GM19023 (cell line): ENCODE measurements around the gene CALML5.

Experiments used
- ATAC-seq: cut with Tn5 transposase; IDR thresholded peaks from one replicate; pipeline ENCODE4 v1.9.1; 2021; ENCODE audit warnings: mild to moderate bottlenecking, moderate library complexity; ENCODE audit not compliant: unreplicated experiment

The CALML5 gene

DNA sequence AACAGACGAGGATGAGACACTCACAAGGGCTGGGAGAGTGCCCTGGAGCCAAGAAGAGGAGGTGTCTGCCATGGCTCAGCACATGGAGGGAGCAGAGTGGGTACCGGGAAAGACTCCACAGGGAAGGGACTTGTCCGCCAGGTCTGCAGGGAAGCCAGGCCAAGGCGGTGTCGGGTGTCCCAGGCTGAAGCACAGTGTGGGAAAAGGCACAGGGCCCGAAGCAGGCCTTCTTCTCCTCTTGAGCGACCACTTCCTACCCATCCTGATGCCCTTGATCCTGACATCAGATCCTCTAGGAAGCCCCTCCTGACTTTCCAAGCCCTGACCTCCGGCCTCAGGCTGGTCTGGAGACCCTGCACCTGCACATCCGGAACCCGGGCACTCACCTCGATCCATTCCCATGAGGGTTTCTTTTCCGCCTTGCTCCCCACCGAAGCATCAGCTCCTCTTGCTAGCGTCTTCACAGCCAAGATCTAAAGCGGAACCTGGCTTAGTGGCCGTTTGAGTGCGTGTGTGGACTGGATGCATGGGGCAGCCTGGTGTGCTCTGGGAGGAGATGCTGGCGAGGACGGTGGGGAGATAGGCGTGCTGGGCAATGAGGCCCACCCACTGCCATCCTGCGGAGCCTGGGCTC, 33.8 kb upstream of the CALML5 start:
- ATAC-seq: no peak

DNA sequence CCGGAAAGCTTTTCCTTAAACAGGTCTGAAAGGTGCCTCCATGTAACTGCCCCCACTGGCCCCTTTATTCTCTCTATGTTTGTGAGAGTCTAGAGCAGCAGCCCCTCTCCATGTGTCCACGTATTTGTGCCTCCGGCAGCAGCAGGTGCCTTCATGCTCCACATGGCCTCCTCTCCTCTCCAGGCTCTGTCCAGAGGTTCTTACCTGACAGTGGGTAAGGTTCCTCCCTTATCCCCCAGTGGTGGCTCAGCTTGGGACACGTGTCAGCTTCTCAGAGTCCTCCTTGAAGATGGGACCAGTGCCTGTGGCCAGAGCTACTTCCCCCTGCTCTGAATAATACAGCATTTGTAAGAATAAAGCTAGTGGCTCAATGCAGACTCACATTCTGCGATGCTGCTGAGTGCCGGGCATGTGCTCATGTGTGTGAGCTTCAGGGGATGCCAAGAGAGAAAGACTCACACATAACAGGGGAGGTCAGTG, 33.3 kb upstream of the CALML5 start:
- ATAC-seq: no peak

DNA sequence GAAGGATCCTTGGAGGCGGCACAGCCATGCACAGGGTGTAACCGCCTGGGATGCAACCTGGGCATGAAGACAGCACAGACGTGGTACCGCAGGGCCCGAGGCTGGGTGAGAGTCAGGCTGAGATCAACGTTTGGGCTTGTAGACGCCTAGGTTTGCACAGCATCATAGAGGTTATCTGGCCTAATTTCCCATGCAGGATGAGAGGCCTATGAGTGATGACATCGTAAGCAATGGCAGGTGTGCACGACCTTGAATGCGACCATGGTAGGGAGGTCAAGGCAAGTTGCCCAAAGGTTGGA, 32.9 kb upstream of the CALML5 start:
- ATAC-seq: no peak

- ATAC-seq: no peak
These were observed 32.4 kb upstream of the CALML5 start for GRCh38 chr10:5531558-5532306.

DNA sequence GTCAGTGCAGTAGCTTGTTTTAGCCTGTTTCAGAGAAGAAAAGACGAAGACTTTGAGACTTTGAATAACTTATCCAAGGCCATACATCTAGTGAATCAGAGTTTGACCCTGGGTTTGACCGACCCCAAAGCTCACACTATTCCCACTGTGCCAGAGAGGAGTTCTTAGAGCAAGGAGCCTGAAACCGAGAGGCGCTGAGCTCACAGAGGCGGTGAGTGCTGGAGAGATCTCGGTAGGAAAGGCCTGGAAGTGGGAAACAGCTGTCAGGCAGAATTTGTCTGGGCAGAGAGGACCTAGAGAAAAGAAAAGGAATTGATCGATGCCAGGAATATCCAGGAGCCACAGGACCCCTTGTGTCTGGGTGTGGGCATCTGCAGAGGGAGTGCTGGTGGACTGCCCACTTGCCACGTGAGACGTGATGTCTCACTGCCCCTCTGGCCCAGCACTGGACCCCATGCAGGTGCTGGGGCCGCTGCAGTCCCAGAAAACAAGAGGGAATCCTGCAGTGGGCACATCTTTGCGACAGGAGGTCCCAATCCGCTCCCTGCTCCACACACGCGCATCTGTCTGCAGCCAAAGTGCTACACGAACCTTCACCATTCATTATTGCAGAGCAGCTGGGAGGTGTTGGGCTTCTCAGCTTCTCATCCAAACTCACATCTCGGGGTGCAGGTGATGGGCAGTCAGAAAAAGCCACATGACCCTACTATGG, 31.6 kb upstream of the CALML5 start:
- ATAC-seq: no peak

DNA sequence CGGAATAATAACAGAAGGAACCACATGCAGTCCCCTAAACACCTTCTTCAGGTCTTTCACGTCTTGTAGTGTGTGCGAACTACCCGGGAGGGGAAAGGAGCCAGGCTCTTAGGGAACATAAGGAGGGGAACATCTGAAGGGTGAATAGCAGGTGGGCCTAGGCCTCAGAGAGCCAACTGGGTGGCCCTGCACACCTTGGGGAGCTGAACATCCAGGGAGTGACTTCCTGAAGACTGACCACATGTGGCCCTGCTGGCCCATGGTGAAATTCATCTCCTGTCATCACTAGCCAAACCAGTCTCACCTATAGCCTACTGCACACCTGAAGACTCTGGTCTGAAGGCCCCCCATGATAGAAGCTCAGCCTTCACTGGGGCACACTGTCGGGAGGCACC, 31.0 kb upstream of the CALML5 start:
- no peak for ATAC-seq

DNA sequence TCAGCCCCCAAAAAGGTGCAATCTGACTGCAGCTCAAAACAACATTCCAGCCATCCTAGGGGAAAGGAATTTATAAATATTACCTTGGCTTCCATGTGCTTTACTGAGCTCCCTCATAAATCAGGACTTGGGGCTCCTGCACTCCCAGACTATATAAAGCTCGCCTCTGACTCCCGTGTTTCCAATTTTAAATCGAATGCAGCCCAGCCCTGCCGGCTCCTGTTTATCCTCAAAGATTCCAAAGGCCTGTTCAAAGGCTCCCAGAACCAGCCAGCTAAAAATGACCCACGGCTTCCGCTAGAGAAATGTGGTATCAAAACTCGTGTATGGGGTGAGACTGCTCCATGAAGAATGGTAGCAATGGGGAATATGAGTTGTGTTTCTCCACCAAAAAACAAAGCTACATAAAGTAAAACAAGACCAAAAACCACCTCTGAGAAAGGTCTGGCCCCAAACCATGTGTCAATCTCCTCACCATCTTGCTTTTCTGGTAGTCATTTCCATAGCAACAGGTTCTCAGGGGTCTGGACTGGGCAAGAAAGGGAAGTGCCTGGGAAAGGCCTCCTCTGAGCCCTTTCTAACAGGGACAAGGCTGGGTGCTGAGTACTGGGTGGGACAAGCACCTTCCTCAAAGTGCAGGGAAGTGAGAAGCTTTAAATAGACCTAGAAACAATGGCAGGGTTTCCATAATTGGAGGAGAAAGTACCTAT, 30.5 kb upstream of the CALML5 start:
- no peak for ATAC-seq

GRCh38 chr10:5528989-5529701, 29.8 kb upstream of the CALML5 start:
- ATAC-seq: no peak

GRCh38 chr10:5527332-5528200, 28.2 kb upstream of the CALML5 start:
- no peak for ATAC-seq

GRCh38 chr10:5526691-5527331, 27.4 kb upstream of the CALML5 start:
- ATAC-seq: no peak

GRCh38 chr10:5525561-5526341, 26.4 kb upstream of the CALML5 start:
- no peak for ATAC-seq

- no peak for ATAC-seq
These were observed 25.5 kb upstream of the CALML5 start, which contains the start of gene CALML3 for GRCh38 chr10:5524641-5525560. Gene CALML3 (plus strand): TSS chr10:5524961. CDS start chr10:5525086, 125 bp downstream.

DNA sequence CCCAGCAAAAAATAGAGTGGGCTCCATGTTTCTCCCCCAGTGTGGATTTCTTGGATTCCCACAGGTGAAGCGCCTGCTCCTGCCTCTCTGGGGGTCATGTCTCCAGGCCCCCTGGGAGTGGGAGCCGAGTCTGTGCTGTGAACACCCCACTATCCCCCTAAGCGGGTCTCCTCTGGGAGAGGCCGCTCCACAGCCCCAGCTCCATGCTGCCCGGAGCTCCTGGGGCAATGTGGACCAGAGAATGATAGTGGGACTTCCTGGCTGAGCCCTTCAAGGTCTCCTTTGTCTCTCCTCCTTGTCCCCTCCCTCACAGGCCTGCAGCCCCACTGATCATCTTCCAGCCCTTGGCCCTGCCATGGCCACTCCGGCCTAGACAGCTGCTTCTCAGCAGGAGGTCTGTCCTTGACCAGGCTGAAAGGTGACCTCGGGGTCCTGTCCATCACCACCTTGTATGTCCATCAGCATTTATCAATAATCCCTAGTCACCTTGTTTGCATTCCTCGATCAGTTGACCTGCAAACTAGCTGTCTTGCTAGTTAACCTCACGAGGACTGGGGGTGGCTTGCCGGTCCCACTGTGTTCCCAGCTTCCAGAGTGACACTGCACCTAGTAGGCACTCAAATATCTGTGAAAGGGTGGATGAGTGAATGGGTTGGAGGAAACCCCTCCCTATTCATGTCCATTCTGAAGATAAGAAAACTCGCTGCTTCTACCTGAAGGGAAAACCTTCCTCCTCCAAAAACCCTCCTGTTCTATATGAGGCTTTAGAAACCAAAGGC, 24.6 kb upstream of the CALML5 start:
- ATAC-seq: no peak

DNA sequence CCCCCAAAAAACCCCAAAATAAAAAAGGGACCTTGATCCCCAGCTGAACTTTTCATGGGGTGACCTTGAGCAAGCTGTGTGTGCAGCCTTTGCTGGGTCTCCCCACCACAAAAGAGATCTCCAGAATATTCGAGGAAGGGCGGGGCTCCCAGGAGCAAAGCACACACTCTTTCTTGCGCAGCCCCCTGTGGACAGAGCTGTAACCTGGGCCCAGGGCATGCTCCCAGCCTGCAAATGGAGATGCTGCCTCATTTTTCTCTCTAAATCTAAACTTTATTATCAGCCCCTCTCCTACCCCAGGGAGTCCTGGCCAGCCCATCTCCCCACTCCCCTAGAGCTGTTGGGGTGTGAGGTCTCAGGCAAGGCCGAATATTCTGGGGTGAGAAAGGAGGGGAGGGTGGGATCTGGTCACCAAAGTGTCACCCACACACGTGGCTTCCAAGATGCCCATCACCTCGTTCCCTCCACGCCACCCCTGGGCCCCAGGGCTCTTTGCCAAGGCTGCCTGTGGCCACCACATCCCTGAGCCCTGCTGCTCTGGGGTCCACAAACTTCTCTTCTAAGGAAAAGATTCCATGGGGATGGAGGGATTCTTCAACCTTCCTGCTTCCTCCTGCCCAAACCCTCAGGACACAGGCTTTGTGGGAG, 23.7 kb upstream of the CALML5 start:
- ATAC-seq: no peak

DNA sequence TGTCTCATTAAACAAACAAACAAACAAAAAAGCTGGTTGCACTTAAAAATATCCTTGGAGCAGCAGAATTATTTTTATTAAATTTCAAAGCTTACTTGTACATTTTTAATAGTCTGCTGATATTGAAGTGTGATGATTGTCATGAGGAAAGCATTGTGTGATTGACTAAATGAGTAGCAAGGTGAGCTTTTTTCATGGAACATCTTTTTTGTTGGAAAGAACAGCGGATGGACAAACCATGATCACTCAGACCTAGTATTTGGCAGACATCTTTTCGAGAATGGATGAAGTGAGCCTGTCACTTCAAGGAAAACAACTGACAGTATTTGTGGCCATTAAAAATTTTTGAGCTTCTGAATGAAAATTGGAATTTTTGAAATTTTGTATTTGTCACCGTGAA, 19.7 kb upstream of the CALML5 start:
- no peak for ATAC-seq

DNA sequence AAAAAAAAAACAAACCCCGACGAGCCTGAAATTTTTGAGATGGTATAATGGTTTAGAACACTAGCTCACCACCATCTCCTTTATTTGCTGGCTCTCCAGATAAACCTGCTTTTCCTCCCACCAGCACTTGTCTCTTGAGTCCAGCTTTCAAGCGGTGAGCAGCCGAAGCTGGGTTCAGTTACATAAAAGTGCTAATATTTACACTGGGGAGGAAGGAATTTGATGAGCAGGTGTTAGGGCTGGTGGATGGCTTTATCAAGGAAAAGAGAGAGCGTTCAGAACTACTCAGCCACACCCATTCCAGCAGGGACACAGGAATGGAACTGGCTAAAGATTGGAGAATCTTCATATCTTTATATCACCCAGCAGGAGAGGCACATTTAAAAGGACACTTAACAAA, 18.8 kb upstream of the CALML5 start:
- no peak for ATAC-seq
